ENCODE data around the gene TSPAN14. TPM values are rescaled to one million over a fixed set of nuclear protein-coding genes. Genes with fewer than 3 reads are reported as not detected.

Gene TSPAN14
- total RNA-seq, 1 experiment from 2014 or later, result 116 TPM

DNA sequence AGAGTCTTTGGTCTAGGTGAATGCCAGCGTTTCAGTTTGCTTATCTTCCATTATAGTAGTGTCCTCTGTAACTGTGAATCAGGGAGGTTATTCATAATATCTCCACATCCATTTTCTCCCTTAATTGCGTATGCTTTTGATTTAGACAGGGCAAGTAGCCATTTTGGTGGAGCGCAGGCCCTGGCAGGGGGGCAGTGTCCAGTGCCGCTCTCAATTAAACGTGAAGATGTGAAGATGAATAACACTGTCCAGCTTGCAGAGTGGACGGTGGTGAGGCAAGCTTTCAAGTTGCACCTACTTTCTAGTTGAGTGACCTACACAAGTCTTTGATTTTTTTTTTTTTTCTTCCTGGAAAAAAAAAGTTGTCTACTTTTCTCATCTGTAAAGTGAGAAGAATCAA, 4.5 kb downstream of the TSPAN14 start:
- Mint-ChIP-seq H3K4me3 (ENCODE audit: low read depth, unreplicated experiment) (peak overlapping the region; percentile 58), H3K27me3 (ENCODE audit: unreplicated experiment) (no peaks in the 10 kb centered on the region), H3K4me1 (ENCODE audit: low read depth, unreplicated experiment) (peaks cover 71% of the 10 kb centered on the region), H3K9me3 (ENCODE audit: low read depth, unreplicated experiment) (no peaks in the 10 kb centered on the region), H3K27ac (ENCODE audit: unreplicated experiment) (peak overlapping the region; percentile 94), H3K36me3 (ENCODE audit: insufficient read depth, unreplicated experiment) (peaks cover 47% of the 10 kb centered on the region)
- intact Hi-C loops (cut with micrococcal nuclease; ENCODE audit: unreplicated experiment), result no loop called here
- no peak for DNase-seq
- CTCF ChIA-PET, result interaction anchor here (0.6 to 10.0 kb wide), 8 partner anchors 11 to 80 kb away, joined by 3 to 122 read pairs (median 4); no protein-coding TSS in a partner anchor
- BruUV-seq (replicated peaks), result no TSS peak
- TF ChIP-seq, protein P1, sequence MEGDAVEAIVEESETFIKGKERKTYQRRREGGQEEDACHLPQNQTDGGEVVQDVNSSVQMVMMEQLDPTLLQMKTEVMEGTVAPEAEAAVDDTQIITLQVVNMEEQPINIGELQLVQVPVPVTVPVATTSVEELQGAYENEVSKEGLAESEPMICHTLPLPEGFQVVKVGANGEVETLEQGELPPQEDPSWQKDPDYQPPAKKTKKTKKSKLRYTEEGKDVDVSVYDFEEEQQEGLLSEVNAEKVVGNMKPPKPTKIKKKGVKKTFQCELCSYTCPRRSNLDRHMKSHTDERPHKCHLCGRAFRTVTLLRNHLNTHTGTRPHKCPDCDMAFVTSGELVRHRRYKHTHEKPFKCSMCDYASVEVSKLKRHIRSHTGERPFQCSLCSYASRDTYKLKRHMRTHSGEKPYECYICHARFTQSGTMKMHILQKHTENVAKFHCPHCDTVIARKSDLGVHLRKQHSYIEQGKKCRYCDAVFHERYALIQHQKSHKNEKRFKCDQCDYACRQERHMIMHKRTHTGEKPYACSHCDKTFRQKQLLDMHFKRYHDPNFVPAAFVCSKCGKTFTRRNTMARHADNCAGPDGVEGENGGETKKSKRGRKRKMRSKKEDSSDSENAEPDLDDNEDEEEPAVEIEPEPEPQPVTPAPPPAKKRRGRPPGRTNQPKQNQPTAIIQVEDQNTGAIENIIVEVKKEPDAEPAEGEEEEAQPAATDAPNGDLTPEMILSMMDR (IDR thresholded peaks at IDR 0.05; ENCODE audit: unreplicated experiment), result no peak

DNA sequence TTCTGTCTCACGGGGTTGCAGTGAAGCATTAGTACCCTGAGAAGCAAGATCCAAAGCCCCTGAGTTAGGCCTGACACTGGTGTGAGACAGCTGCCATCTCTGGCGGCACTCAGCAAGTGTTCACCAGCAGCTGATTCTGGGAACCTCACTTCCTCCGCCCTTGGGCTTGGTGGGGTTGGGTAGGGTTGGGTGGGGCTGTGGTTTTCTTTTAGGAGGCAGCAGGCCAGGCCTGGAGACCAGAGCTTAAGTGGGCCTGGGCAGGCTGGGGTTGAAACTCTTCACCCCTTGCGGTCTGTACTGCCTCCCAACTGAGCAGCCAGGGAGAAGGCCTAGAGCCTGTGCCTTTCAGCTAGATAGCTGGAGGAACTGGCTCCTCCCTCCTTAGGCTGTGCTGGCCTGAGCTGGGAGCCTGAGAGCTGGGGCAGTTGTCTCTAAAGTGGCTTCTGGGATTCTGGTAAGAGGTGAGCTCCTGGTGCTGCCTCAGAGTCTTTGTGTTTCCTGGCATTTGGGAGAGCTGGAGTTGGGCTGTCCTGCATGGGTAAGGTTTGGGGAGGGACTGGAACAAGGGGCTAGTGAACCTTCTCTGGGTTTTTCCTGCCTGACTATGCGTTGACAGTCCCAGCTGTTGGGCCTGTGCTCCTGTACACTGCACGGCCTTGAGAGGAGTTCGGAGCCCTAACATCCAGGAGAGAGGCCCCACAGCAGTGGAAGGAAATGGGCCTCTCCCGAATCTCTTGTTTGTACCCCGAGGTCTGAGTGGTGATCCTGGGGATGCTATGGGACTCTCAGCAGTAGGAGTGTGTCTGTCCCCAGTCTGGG, 5.1 kb downstream of the TSPAN14 start:
- Mint-ChIP-seq H3K4me3 (ENCODE audit: low read depth, unreplicated experiment) (peak overlapping the region; percentile 58), H3K4me1 (ENCODE audit: low read depth, unreplicated experiment) (peaks cover 77% of the 10 kb centered on the region), H3K9me3 (ENCODE audit: low read depth, unreplicated experiment) (no peaks in the 10 kb centered on the region), H3K36me3 (ENCODE audit: insufficient read depth, unreplicated experiment) (peaks cover 49% of the 10 kb centered on the region), H3K27me3 (ENCODE audit: unreplicated experiment) (no peaks in the 10 kb centered on the region), H3K27ac (ENCODE audit: unreplicated experiment) (peak overlapping the region; percentile 94)
- no TSS peak for BruUV-seq (replicated peaks)
- intact Hi-C loops (cut with micrococcal nuclease; ENCODE audit: unreplicated experiment), result no loop called here
- CTCF ChIA-PET, result interaction anchor here (0.6 to 10.0 kb wide), 6 partner anchors 11 to 81 kb away, joined by 3 to 122 read pairs (median 4); no protein-coding TSS in a partner anchor
- DNase-seq, result peak; percentile 72
- TF ChIP-seq, protein P1 (IDR thresholded peaks at IDR 0.05; ENCODE audit: unreplicated experiment), result no peak

DNA sequence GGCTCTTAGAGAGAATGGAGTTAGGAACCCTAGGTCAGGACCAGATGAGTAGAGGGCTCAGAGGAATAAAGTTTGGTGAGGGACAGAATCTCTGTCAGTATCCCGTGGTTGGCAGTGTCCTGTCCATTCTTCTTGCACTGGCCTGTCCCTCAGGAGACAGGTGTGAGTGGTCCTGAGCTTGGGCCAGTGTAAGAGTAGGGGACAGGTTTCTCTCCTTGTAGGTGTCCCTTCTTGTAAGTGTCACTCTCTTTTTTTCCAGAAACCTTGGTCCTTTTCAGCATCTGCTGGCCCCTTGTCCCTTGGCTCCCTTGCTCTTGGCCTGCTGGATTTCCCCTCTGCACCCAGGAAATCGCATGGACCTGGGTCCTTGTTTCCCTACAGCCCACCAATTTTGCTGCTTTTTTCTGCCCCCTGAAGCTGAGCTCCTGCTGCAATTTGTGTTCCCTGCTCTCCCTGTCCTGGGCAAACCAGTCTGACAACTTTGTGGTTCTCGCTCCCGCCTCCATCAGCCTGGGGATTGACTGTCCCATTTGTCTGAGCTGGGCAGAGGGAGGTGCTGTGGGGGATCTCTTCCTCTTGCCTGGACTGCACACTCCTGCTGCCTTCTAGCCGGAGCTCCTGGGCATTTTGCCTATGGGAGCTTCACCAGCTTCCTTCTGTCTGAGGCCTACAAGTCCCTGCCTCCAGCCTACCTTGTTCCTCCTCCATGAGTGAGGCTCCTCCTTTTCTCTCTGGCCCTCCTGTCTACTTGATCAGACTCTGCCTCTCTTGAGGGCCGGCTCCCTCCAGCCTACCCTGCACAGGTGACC, 6.5 kb downstream of the TSPAN14 start:
- H3K36me3 Mint-ChIP-seq (ENCODE audit: insufficient read depth, unreplicated experiment), result peaks cover 48% of the 10 kb centered on the region
- no peaks in the 10 kb centered on the region for H3K9me3 Mint-ChIP-seq (ENCODE audit: low read depth, unreplicated experiment)
- TF ChIP-seq, protein P1 (IDR thresholded peaks at IDR 0.05; ENCODE audit: unreplicated experiment), result no peak
- peaks cover 89% of the 10 kb centered on the region for H3K4me1 Mint-ChIP-seq (ENCODE audit: low read depth, unreplicated experiment)
- H3K27ac Mint-ChIP-seq (ENCODE audit: unreplicated experiment), result peak overlapping the region; percentile 94
- H3K27me3 Mint-ChIP-seq (ENCODE audit: unreplicated experiment), result no peaks in the 10 kb centered on the region
- CTCF ChIA-PET, result interaction anchor here (0.5 to 10.0 kb wide), 11 partner anchors 8 to 59 kb away, joined by 3 to 122 read pairs (median 4); partner anchors contain the start of gene PRXL2A
- intact Hi-C loops (cut with micrococcal nuclease; ENCODE audit: unreplicated experiment), result loop anchor here (2.0 kb wide), 1 partner anchor 46 kb away; no protein-coding TSS in a partner anchor
- no TSS peak for BruUV-seq (replicated peaks)
- DNase-seq, result peak; percentile 95
- peak overlapping the region; percentile 58 for H3K4me3 Mint-ChIP-seq (ENCODE audit: low read depth, unreplicated experiment)
